Calu3 (cell line): Measurements from ENCODE around the gene NPAS3. TPM values are rescaled to one million over a fixed set of nuclear protein-coding genes. Genes with fewer than 3 reads are reported as not detected.

Source experiments
- BruUV-seq: library from RNA; stranded (reverse); fragments of 400-500 nt; replicated peaks from 2 replicates; lab custom pipeline; 2021; lab: Mats Ljungman, UMichigan
- CTCF ChIA-PET: fragments of 300-600 bp; sonication (Branson Sonifier 250); formaldehyde crosslinking; loops from one replicate; lab custom pipeline; 2022; ENCODE audit warnings: antibody characterized with exemption; lab: Charles Lee
- DNase-seq: peaks from one replicate; pipeline ENCODE4 v3.0.0; 2022
- H3K27ac Mint-ChIP-seq: one replicate; pipeline ENCODE4 v1.8.0; 2022; ENCODE audit warnings: mixed read lengths; ENCODE audit not compliant: unreplicated experiment
- H3K27me3 Mint-ChIP-seq: one replicate; pipeline ENCODE4 v1.8.0; 2022; ENCODE audit warnings: mixed read lengths; ENCODE audit not compliant: unreplicated experiment
- H3K36me3 Mint-ChIP-seq: one replicate; pipeline ENCODE4 v1.8.0; 2022; ENCODE audit warnings: mild to moderate bottlenecking, moderate library complexity, mixed read lengths; ENCODE audit not compliant: insufficient read depth, unreplicated experiment
- H3K4me1 Mint-ChIP-seq: one replicate; pipeline ENCODE4 v1.8.0; 2022; ENCODE audit warnings: mild to moderate bottlenecking, low read depth, mixed read lengths; ENCODE audit not compliant: unreplicated experiment
- H3K4me3 Mint-ChIP-seq: one replicate; pipeline ENCODE4 v1.8.0; 2022; ENCODE audit warnings: mild to moderate bottlenecking, low read depth, moderate library complexity, mixed read lengths; ENCODE audit not compliant: unreplicated experiment
- H3K9me3 Mint-ChIP-seq: one replicate; pipeline ENCODE4 v1.8.0; 2022; ENCODE audit warnings: low read depth, mixed read lengths; ENCODE audit not compliant: unreplicated experiment
- CTCF ChIP-seq: fragments of 200-600 bp; IDR thresholded peaks from one replicate; pipeline ENCODE4 v1.8.0; 2022; ENCODE audit warnings: antibody characterized with exemption; ENCODE audit not compliant: unreplicated experiment
- intact Hi-C: fragments of 100-400 bp; cut with micrococcal nuclease; formaldehyde crosslinking; loops from one replicate; pipeline ENCODE4 v1.10.0; 2022; ENCODE audit not compliant: unreplicated experiment
- total RNA-seq: library from RNA; stranded (reverse); gene quantifications from 2 replicates; pipeline ENCODE4 v1.2.3, GENCODE V29; 2022

NPAS3 gene
- total RNA-seq, 1 experiment from 2014 or later = not detected

- TF ChIP-seq CTCF = no peak
- no peak for DNase-seq
- no TSS peak for BruUV-seq
- H3K4me3 Mint-ChIP-seq = no peak overlapping the region
- H3K9me3 Mint-ChIP-seq = no peaks in the 10 kb centered on the region
- no peaks in the 10 kb centered on the region for H3K36me3 Mint-ChIP-seq
- no peaks in the 10 kb centered on the region for H3K4me1 Mint-ChIP-seq
- H3K27ac Mint-ChIP-seq = no peak overlapping the region
- CTCF ChIA-PET = no interaction called here
- H3K27me3 Mint-ChIP-seq = peaks cover 35% of the 10 kb centered on the region
- intact Hi-C loops = no loop called here
Observed at GRCh38 chr14:33569821-33570687, 631.4 kb downstream of the NPAS3 start.

GRCh38 chr14:33570694-33571310 lies 632.1 kb downstream of the NPAS3 start:
- intact Hi-C loops = no loop called here
- TF ChIP-seq CTCF = no peak
- no peaks in the 10 kb centered on the region for H3K36me3 Mint-ChIP-seq
- peaks cover 39% of the 10 kb centered on the region for H3K27me3 Mint-ChIP-seq
- CTCF ChIA-PET = no interaction called here
- BruUV-seq = no TSS peak
- no peaks in the 10 kb centered on the region for H3K9me3 Mint-ChIP-seq
- H3K4me1 Mint-ChIP-seq = no peaks in the 10 kb centered on the region
- no peak for DNase-seq
- no peak overlapping the region for H3K27ac Mint-ChIP-seq
- no peak overlapping the region for H3K4me3 Mint-ChIP-seq

- DNase-seq = no peak
- no TSS peak for BruUV-seq
- TF ChIP-seq CTCF = no peak
- CTCF ChIA-PET = no interaction called here
- Mint-ChIP-seq H3K4me3 (no peak overlapping the region), H3K9me3 (no peaks in the 10 kb centered on the region), H3K4me1 (no peaks in the 10 kb centered on the region), H3K27ac (no peak overlapping the region), H3K36me3 (no peaks in the 10 kb centered on the region), H3K27me3 (peaks cover 25% of the 10 kb centered on the region)
- intact Hi-C loops = no loop called here
Observed at GRCh38 chr14:33573301-33573880, 634.7 kb downstream of the NPAS3 start.

GRCh38 chr14:33576014-33576413 lies 637.3 kb downstream of the NPAS3 start:
- no peak for DNase-seq
- H3K4me1 Mint-ChIP-seq = no peaks in the 10 kb centered on the region
- H3K9me3 Mint-ChIP-seq = no peaks in the 10 kb centered on the region
- no peak for TF ChIP-seq CTCF
- H3K36me3 Mint-ChIP-seq = no peaks in the 10 kb centered on the region
- peaks cover 25% of the 10 kb centered on the region for H3K27me3 Mint-ChIP-seq
- H3K4me3 Mint-ChIP-seq = no peak overlapping the region
- intact Hi-C loops = no loop called here
- CTCF ChIA-PET = no interaction called here
- BruUV-seq = no TSS peak
- H3K27ac Mint-ChIP-seq = no peak overlapping the region
